HepG2 (cell line): ENCODE measurements around the gene CTNNA3. TPM values are rescaled to one million over a fixed set of nuclear protein-coding genes. Genes with fewer than 3 reads are reported as not detected.

Source experiments
- ATAC-seq: fragments of 200-7000 bp; cut with Tn5 transposase; 3 replicates; pipeline ENCODE4 v1.9.1; 2020; ENCODE audit warnings: mild to moderate bottlenecking, moderate library complexity
- BruUV-seq: library from RNA; stranded (reverse); fragments of 400-500 nt; replicated peaks from 2 replicates; lab custom pipeline; 2021; lab: Mats Ljungman, UMichigan
- CTCF ChIA-PET: fragments of 300-600 bp; formaldehyde crosslinking; extraction: SDS; loops from one replicate; lab custom pipeline; 2021; ENCODE audit warnings: low total read pairs, inconsistent platforms, low intra/inter-chr PET ratio; lab: Yijun Ruan, JAX
- POLR2A ChIA-PET: fragments of 350-600 bp; sonication (Branson Sonifier 250); formaldehyde crosslinking; loops from one replicate; lab custom pipeline; 2020; ENCODE audit warnings: antibody characterized with exemption, inconsistent platforms; lab: Yijun Ruan, JAX
- DNase-seq: peaks from one replicate; pipeline ENCODE4 v3.0.0-alpha.2; 2015; ENCODE audit warnings: low spot score
- FAIRE-seq: peaks from 3 replicates; lab custom pipeline; 2011; peaks lifted over from hg19 to GRCh38; lab: Jason Lieb, UNC
- H2AFZ ChIP-seq: one replicate; pipeline ENCODE4 v1.6.1; 2011; ENCODE audit warnings: low read length, inconsistent platforms
- H3K27ac ChIP-seq: fragments of 300-600 bp; 3 replicates; pipeline ENCODE4 v1.8.0; 2011; ENCODE audit warnings: mixed run types, mild to moderate bottlenecking, mixed read lengths, low read length, inconsistent platforms; ENCODE audit not compliant: insufficient read depth; ENCODE audit errors: extremely low read length
- H3K27me3 ChIP-seq, 2 experiments: fragments of 200-600 bp in 1 of 2; 2 replicates in 1 of 2; 3 replicates in 1 of 2; pipeline versions ENCODE4 v1.6.0 to v1.8.0; 2011; ENCODE audit warnings: low read length in 2 of 2, mild to moderate bottlenecking in 2 of 2, moderate library complexity in 2 of 2, inconsistent platforms in 1 of 2; ENCODE audit not compliant: insufficient read depth in 2 of 2, control insufficient read depth in 1 of 2
- H3K36me3 ChIP-seq, 2 experiments: fragments of 200-600 bp in 1 of 2; replicated peaks in 1 of 2; 2 replicates in 1 of 2; 3 replicates in 1 of 2; pipeline versions ENCODE4 v1.5.1 to v1.8.0; 2011; ENCODE audit warnings: low read length in 2 of 2, inconsistent platforms in 1 of 2; ENCODE audit not compliant: insufficient read depth in 2 of 2, control insufficient read depth in 1 of 2
- H3K4me1 ChIP-seq: 2 replicates; pipeline ENCODE4 v1.5.1; 2012; ENCODE audit warnings: low read length, inconsistent platforms; ENCODE audit not compliant: insufficient read depth
- H3K4me2 ChIP-seq: 2 replicates; pipeline ENCODE4 v1.6.0; 2011; ENCODE audit warnings: low read depth, low read length, inconsistent platforms
- H3K4me3 ChIP-seq, 3 experiments: fragments of 200-600 bp in 1 of 3; sonication (generic), shearing (Covaris generic) in 1 of 3; replicated peaks in 1 of 3; 2 replicates each; pipeline ENCODE4 v1.5.1; 2011 to 2016; ENCODE audit warnings: low read length in 3 of 3, inconsistent platforms in 2 of 3, low read depth in 2 of 3, mild to moderate bottlenecking in 2 of 3, control low read depth in 1 of 3, mixed read lengths in 1 of 3; ENCODE audit not compliant: insufficient read depth in 1 of 3
- H3K79me2 ChIP-seq: one replicate; pipeline ENCODE4 v1.6.1; 2011; ENCODE audit warnings: low read length, inconsistent platforms; ENCODE audit not compliant: insufficient read depth
- H3K9ac ChIP-seq: 2 replicates; pipeline ENCODE4 v1.6.0; 2011; ENCODE audit warnings: mild to moderate bottlenecking, low read depth, low read length, inconsistent platforms; ENCODE audit not compliant: insufficient read depth
- H3K9me3 ChIP-seq: 2 replicates; pipeline ENCODE4 v1.5.1; 2012; ENCODE audit warnings: mild to moderate bottlenecking, low read length
- H4K20me1 ChIP-seq: 2 replicates; pipeline ENCODE4 v1.6.0; 2011; ENCODE audit warnings: inconsistent platforms, mild to moderate bottlenecking, low read length, moderate library complexity; ENCODE audit not compliant: insufficient read depth
- ATF7 ChIP-seq, 2 experiments: fragments of 450-650 bp in 1 of 2; sonication (generic) in 1 of 2; formaldehyde crosslinking in 1 of 2; IDR thresholded peaks; 2 replicates each; pipeline versions ENCODE4 v1.4.0 to v1.6.1; 2016 to 2020; ENCODE audit warnings: antibody characterized with exemption in 1 of 2, mild to moderate bottlenecking in 1 of 2, missing genetic modification reagents in 1 of 2
- ZNF12 ChIP-seq: sonication (generic); formaldehyde crosslinking; IDR thresholded peaks from 2 replicates; pipeline ENCODE4 v1.5.0; 2020; ENCODE audit warnings: missing genetic modification reagents
- ZNF766 ChIP-seq: sonication (generic); formaldehyde crosslinking; IDR thresholded peaks from 2 replicates; pipeline ENCODE4 v1.5.0; 2020; ENCODE audit warnings: missing genetic modification reagents, borderline replicate concordance
- WGBS: methylation state at CpG from one replicate; pipeline ENCODE4 v1.1.6; 2017; ENCODE audit warnings: low lambda C conversion rate; 5-methylcytosine and 5-hydroxymethylcytosine counted together
- in situ Hi-C: cut with HindIII; loops from 2 replicates; pipeline ENCODE4 v1.10.0; 2017; ENCODE audit warnings: low pct_unique_long_range_greater_than_20kb; ENCODE audit not compliant: extremely low pct_ligation_motif_present
- intact Hi-C: fragments of 100-400 bp; cut with micrococcal nuclease; formaldehyde crosslinking; loops from one replicate; pipeline ENCODE4 v1.10.0; 2022; ENCODE audit not compliant: unreplicated experiment
- polyA plus RNA-seq, 8 experiments: library from polyadenylated mRNA; depleted of rRNA in 3 of 8; stranded (reverse) in 7 of 8; unstranded in 1 of 8; fragments of >200 nt; fragmentation: Illumina TruSeq in 4 of 8; extraction: Trizol in 4 of 8; gene quantifications; 2 replicates each; pipeline versions ENCODE4 v1.2.1 to v1.2.3, GENCODE V29; 2011 to 2016; ENCODE audit warnings: low read depth in 4 of 8, missing spikeins in 1 of 8, mixed read lengths in 1 of 8; ENCODE audit not compliant: insufficient read depth in 1 of 8
- total RNA-seq, 5 experiments: library from RNA; depleted of rRNA; stranded (reverse); fragments of >200 nt; fragmentation: Illumina TruSeq; extraction: Trizol; gene quantifications; 2 replicates each; pipeline ENCODE4 v1.2.3, GENCODE V29; 2016; ENCODE audit warnings: low read depth in 1 of 5
- TF ChIP-seq, protein P1 (sequence below): IDR thresholded peaks from 2 replicates; pipeline ENCODE4 v1.4.0; 2020; ENCODE audit warnings: mild to moderate bottlenecking, missing genetic modification reagents

CTNNA3 gene
- total and polyA plus RNA-seq, 2 of the 13 experiments (the other 11 are each of a cell fraction or from before 2014, with no cell fraction given) = not detected

DNA sequence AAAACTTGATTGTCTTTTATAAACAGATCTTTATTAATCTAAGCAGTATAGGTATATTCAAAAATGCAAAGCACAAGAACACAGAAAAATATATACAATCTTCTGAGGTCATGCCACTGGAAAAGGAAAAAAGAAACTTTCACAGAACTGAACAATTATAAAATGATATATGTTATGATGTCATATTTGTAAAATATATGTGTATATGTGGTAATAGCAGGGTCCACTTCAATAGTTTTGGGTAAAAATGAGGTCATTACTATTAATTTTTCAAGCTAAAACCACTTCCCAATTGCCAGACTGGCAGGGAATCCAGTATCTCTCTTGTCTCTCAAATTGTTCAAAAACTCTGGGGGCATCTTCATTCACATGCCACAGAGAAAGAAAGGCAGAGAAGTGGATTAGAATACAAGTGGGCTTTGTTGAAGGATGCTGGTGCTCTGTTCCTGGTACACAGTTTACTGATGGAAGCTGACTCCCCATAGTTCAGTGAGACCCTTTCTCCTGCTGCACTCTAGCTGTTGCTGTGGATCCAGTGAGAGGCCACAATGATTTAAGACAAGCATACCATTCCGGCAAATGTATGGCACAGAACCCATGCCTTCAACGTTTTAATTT lies 19.7 kb downstream of the CTNNA3 start:
- ATAC-seq (no peak), FAIRE-seq (no peak), DNase-seq (no peak)
- POLR2A ChIA-PET = no interaction called here
- Histone ChIP-seq H3K27ac (no peak overlapping the region), H3K4me3 (no peak overlapping the region), H3K4me1 (no peaks in the 10 kb centered on the region), H3K27me3 (no peaks in the 10 kb centered on the region), H3K4me2 (no peak overlapping the region), H3K9me3 (no peaks in the 10 kb centered on the region), H4K20me1 (no peaks in the 10 kb centered on the region), H3K36me3 (no peaks in the 10 kb centered on the region), H2AFZ (no peak overlapping the region), H3K9ac (no peak overlapping the region), H3K79me2 (no peaks in the 10 kb centered on the region)
- in situ Hi-C loops = no loop called here
- BruUV-seq = no TSS peak
- no peak for TF ChIP-seq ZNF766 (CRISPR knock-in tag)
- TF ChIP-seq, protein P1, sequence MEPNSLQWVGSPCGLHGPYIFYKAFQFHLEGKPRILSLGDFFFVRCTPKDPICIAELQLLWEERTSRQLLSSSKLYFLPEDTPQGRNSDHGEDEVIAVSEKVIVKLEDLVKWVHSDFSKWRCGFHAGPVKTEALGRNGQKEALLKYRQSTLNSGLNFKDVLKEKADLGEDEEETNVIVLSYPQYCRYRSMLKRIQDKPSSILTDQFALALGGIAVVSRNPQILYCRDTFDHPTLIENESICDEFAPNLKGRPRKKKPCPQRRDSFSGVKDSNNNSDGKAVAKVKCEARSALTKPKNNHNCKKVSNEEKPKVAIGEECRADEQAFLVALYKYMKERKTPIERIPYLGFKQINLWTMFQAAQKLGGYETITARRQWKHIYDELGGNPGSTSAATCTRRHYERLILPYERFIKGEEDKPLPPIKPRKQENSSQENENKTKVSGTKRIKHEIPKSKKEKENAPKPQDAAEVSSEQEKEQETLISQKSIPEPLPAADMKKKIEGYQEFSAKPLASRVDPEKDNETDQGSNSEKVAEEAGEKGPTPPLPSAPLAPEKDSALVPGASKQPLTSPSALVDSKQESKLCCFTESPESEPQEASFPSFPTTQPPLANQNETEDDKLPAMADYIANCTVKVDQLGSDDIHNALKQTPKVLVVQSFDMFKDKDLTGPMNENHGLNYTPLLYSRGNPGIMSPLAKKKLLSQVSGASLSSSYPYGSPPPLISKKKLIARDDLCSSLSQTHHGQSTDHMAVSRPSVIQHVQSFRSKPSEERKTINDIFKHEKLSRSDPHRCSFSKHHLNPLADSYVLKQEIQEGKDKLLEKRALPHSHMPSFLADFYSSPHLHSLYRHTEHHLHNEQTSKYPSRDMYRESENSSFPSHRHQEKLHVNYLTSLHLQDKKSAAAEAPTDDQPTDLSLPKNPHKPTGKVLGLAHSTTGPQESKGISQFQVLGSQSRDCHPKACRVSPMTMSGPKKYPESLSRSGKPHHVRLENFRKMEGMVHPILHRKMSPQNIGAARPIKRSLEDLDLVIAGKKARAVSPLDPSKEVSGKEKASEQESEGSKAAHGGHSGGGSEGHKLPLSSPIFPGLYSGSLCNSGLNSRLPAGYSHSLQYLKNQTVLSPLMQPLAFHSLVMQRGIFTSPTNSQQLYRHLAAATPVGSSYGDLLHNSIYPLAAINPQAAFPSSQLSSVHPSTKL (CRISPR knock-in tag) = no peak
- TF ChIP-seq ZNF12 (CRISPR knock-in tag) = no peak
- TF ChIP-seq ATF7 (IDR thresholded peaks at IDR 0.05) = peak; percentile 87
- TF ChIP-seq ATF7 (CRISPR knock-in tag; IDR thresholded peaks at IDR 0.05) = no peak
- CTCF ChIA-PET = no interaction called here
- intact Hi-C loops = no loop called here
- WGBS = 17% methylated on average over 1 of the region's 2 CpGs
